Mammary epithelial cell (primary cell): ENCODE results near the gene GRAP2.

ENCODE experiments used
- CTCF ChIP-seq, 2 donors: IDR thresholded peaks in 1 of 2; conservative IDR thresholded peaks in 1 of 2; 2 replicates each; pipeline ENCODE4 v1.5.1; 2011 to 2012; ENCODE audit warnings: inconsistent platforms in 2 of 2, low read length in 2 of 2, mild to moderate bottlenecking in 2 of 2, control low read depth in 1 of 2, low read depth in 1 of 2; ENCODE audit not compliant: insufficient read depth in 1 of 2; ENCODE audit errors: extremely low read depth in 1 of 2
- EZH2 ChIP-seq: IDR thresholded peaks from 2 replicates; pipeline ENCODE4 v1.6.1; 2012; ENCODE audit warnings: low read length, inconsistent platforms, borderline replicate concordance

GRCh38 chr22:39943953-39944872 lies 43.3 kb downstream of the GRAP2 start:
- no peak for TF ChIP-seq CTCF (conservative IDR thresholded peaks at IDR 0.05 in 1 of 2, IDR thresholded peaks at IDR 0.05 in 1 of 2; ENCODE audit: extremely low read depth in 1 of 2, insufficient read depth in 1 of 2, low read depth in 1 of 2, low read length in 2 of 2)
- TF ChIP-seq EZH2: no peak
